K562 (cell line): Measurements from ENCODE around the gene AS3MT. TPM values are rescaled to one million over a fixed set of nuclear protein-coding genes. Genes with fewer than 3 reads are reported as not detected.

ENCODE experiments used
- ELF2 ChIP-seq: fragments of 250-450 bp; sonication (Bioruptor Pico); IDR thresholded peaks from 2 replicates; pipeline ENCODE4 v1.5.0; 2021; ENCODE audit warnings: mild to moderate bottlenecking
- GTF2E2 ChIP-seq: fragments of 200-800 bp; sonication (Bioruptor generic); IDR thresholded peaks from 2 replicates; pipeline ENCODE4 v1.6.1; 2016; ENCODE audit warnings: missing genetic modification characterization, missing compliant biosample characterization
- HMG20A ChIP-seq: fragments of 450-650 bp; formaldehyde crosslinking; conservative IDR thresholded peaks from 2 replicates; pipeline ENCODE4 v1.4.0; 2020; ENCODE audit warnings: mild to moderate bottlenecking, mixed read lengths
- KLF16 ChIP-seq: IDR thresholded peaks from 2 replicates; pipeline ENCODE4 v1.6.1; 2016; ENCODE audit warnings: antibody characterized with exemption
- MYNN ChIP-seq, 2 experiments: sonication (generic); formaldehyde crosslinking in 1 of 2; IDR thresholded peaks; 2 replicates each; pipeline versions ENCODE4 v1.5.0 to v1.6.1; 2016 to 2020; ENCODE audit warnings: antibody characterized with exemption in 1 of 2, missing genetic modification reagents in 1 of 2
- SMAD4 ChIP-seq: fragments of 250-450 bp; sonication (Bioruptor Pico); conservative IDR thresholded peaks from 2 replicates; pipeline ENCODE4 v1.8.0; 2021; ENCODE audit warnings: inconsistent platforms, mild to moderate bottlenecking, moderate library complexity
- polyA plus RNA-seq, 8 experiments: library from polyadenylated mRNA; depleted of rRNA in 4 of 8; stranded (reverse) in 5 of 8; unstranded in 3 of 8; fragments of >200 nt; fragmentation: Nextera tagmentation in 2 of 8; fragmentation: Illumina TruSeq in 1 of 8; extraction: Ambion mirVana in 2 of 8; extraction: Trizol in 1 of 8; gene quantifications; 2 replicates each; pipeline versions ENCODE4 v1.2.1 to v1.2.3, GENCODE V29; 2011 to 2014; ENCODE audit warnings: inconsistent platforms in 1 of 8, missing spikeins in 1 of 8
- small RNA-seq: library from RNA; depleted of rRNA; stranded (forward); fragments of <200 nt; gene quantifications from one replicate; pipeline ENCODE3, GENCODE V24; 2014
- total RNA-seq, 7 experiments: library from RNA; depleted of rRNA in 6 of 7; stranded (reverse); fragments of >200 nt in 6 of 7; fragmentation: Illumina TruSeq in 2 of 7; extraction: Trizol in 2 of 7; gene quantifications; 2 replicates each; pipeline versions ENCODE4 v1.2.1 to v1.2.3, GENCODE V29; 2011 to 2021; ENCODE audit warnings: low replicate concordance in 1 of 7

The AS3MT gene
- total and polyA plus RNA-seq, 9 of the 15 experiments (the other 6 are each of a cell fraction or from before 2014, with no cell fraction given) = 0.04 to 0.33 (median 0.19) TPM; not detected in 2

GRCh38 chr10:102951316-102951715 lies 82.0 kb downstream of the AS3MT start (continued):
- no peak for TF ChIP-seq HMG20A (CRISPR knock-in tag)
- no peak for TF ChIP-seq KLF16
- no peak for TF ChIP-seq SMAD4 (CRISPR knock-in tag)
- no peak for TF ChIP-seq MYNN (IDR thresholded peaks at IDR 0.05)
- TF ChIP-seq MYNN (CRISPR knock-in tag; IDR thresholded peaks at IDR 0.05) = no peak
- TF ChIP-seq GTF2E2 = no peak
- TF ChIP-seq ELF2 (CRISPR knock-in tag) = no peak

Small RNA genes within 50 kb of the gene (small RNA-seq; reads per million reads assigned to genes)
- not detected for gene AS3MT
- not detected for gene RF00026

Other genes with a start within 250 kb of the AS3MT start
- 13.4 and 14.1 TPM in 2 replicates for gene TRIM8, start 225.0 kb upstream of the AS3MT start, total RNA-seq (2014; rRNA removed)
- 7.3 and 7.5 TPM in 2 replicates for gene TRIM8, start 225.0 kb upstream of the AS3MT start, total RNA-seq (2014; rRNA removed; fragmentation: Illumina TruSeq; extraction: Trizol)
- gene TRIM8, start 225.0 kb upstream of the AS3MT start, total RNA-seq (2015; rRNA removed; fragmentation: Illumina TruSeq; extraction: Trizol) = 8.9 and 9.7 TPM in 2 replicates
- 26.0 and 27.2 TPM in 2 replicates for gene TRIM8, start 225.0 kb upstream of the AS3MT start, total RNA-seq (2021)
- gene TRIM8, start 225.0 kb upstream of the AS3MT start, polyA plus RNA-seq (2011; rRNA removed) = 9.1 and 11.2 TPM in 2 replicates
- 11.3 and 21.4 TPM in 2 replicates for gene TRIM8, start 225.0 kb upstream of the AS3MT start, polyA plus RNA-seq (2014; fragmentation: Illumina TruSeq; extraction: Trizol)
- gene TRIM8, start 225.0 kb upstream of the AS3MT start, polyA plus RNA-seq (2014; fragmentation: Nextera tagmentation; extraction: Ambion mirVana) = 1 to 10 TPM; 1.7 to 3.2 TPM
- 12.6 and 20.4 TPM in 2 replicates for gene TRIM8, start 225.0 kb upstream of the AS3MT start, polyA plus RNA-seq (2014; rRNA removed)
- gene ARL3, start 155.1 kb upstream of the AS3MT start, total RNA-seq (2014; rRNA removed) = 2.7 and 2.9 TPM in 2 replicates
- gene ARL3, start 155.1 kb upstream of the AS3MT start, total RNA-seq (2014; rRNA removed; fragmentation: Illumina TruSeq; extraction: Trizol) = 3.5 and 3.8 TPM in 2 replicates
- gene ARL3, start 155.1 kb upstream of the AS3MT start, total RNA-seq (2015; rRNA removed; fragmentation: Illumina TruSeq; extraction: Trizol) = 2.9 and 3.2 TPM in 2 replicates
- gene ARL3, start 155.1 kb upstream of the AS3MT start, total RNA-seq (2021) = 4.2 and 4.6 TPM in 2 replicates
- 4.8 and 5.5 TPM in 2 replicates for gene ARL3, start 155.1 kb upstream of the AS3MT start, polyA plus RNA-seq (2011; rRNA removed)
- 4.2 and 5.5 TPM in 2 replicates for gene ARL3, start 155.1 kb upstream of the AS3MT start, polyA plus RNA-seq (2014; fragmentation: Illumina TruSeq; extraction: Trizol)
- gene ARL3, start 155.1 kb upstream of the AS3MT start, polyA plus RNA-seq (2014; fragmentation: Nextera tagmentation; extraction: Ambion mirVana) = 1 to 10 TPM; 8.2 to 8.9 TPM
- 5.1 and 5.2 TPM in 2 replicates for gene ARL3, start 155.1 kb upstream of the AS3MT start, polyA plus RNA-seq (2014; rRNA removed)
- gene SFXN2, start 154.8 kb upstream of the AS3MT start, total RNA-seq (2014; rRNA removed) = 7.3 and 11.4 TPM in 2 replicates
- 17.1 and 22.5 TPM in 2 replicates for gene SFXN2, start 154.8 kb upstream of the AS3MT start, total RNA-seq (2014; rRNA removed; fragmentation: Illumina TruSeq; extraction: Trizol)
- 14.6 and 15.7 TPM in 2 replicates for gene SFXN2, start 154.8 kb upstream of the AS3MT start, total RNA-seq (2015; rRNA removed; fragmentation: Illumina TruSeq; extraction: Trizol)
- 20.6 and 23.8 TPM in 2 replicates for gene SFXN2, start 154.8 kb upstream of the AS3MT start, total RNA-seq (2021)
- 10.7 and 14.5 TPM in 2 replicates for gene SFXN2, start 154.8 kb upstream of the AS3MT start, polyA plus RNA-seq (2011; rRNA removed)
- 23.7 and 24.1 TPM in 2 replicates for gene SFXN2, start 154.8 kb upstream of the AS3MT start, polyA plus RNA-seq (2014; fragmentation: Illumina TruSeq; extraction: Trizol)
- gene SFXN2, start 154.8 kb upstream of the AS3MT start, polyA plus RNA-seq (2014; fragmentation: Nextera tagmentation; extraction: Ambion mirVana) = 10 to 100 TPM; 12.0 to 20.4 TPM
- 13.9 and 23.3 TPM in 2 replicates for gene SFXN2, start 154.8 kb upstream of the AS3MT start, polyA plus RNA-seq (2014; rRNA removed)
- 11.4 and 15.0 TPM in 2 replicates for gene WBP1L, start 125.5 kb upstream of the AS3MT start, total RNA-seq (2014; rRNA removed)
- gene WBP1L, start 125.5 kb upstream of the AS3MT start, total RNA-seq (2014; rRNA removed; fragmentation: Illumina TruSeq; extraction: Trizol) = 6.6 and 6.7 TPM in 2 replicates
- gene WBP1L, start 125.5 kb upstream of the AS3MT start, total RNA-seq (2015; rRNA removed; fragmentation: Illumina TruSeq; extraction: Trizol) = 8.7 and 9.1 TPM in 2 replicates
- 11.8 and 14.4 TPM in 2 replicates for gene WBP1L, start 125.5 kb upstream of the AS3MT start, total RNA-seq (2021)
- gene WBP1L, start 125.5 kb upstream of the AS3MT start, polyA plus RNA-seq (2011; rRNA removed) = 11.6 and 12.1 TPM in 2 replicates
- gene WBP1L, start 125.5 kb upstream of the AS3MT start, polyA plus RNA-seq (2014; fragmentation: Illumina TruSeq; extraction: Trizol) = 11.5 and 12.3 TPM in 2 replicates
- 1 to 10 TPM; 3.2 to 5.3 TPM for gene WBP1L, start 125.5 kb upstream of the AS3MT start, polyA plus RNA-seq (2014; fragmentation: Nextera tagmentation; extraction: Ambion mirVana)
- gene WBP1L, start 125.5 kb upstream of the AS3MT start, polyA plus RNA-seq (2014; rRNA removed) = 10.7 and 11.3 TPM in 2 replicates
- gene CYP17A1, start 32.1 kb upstream of the AS3MT start, total RNA-seq (2014; rRNA removed) = not detected in 2 replicates
- gene CYP17A1, start 32.1 kb upstream of the AS3MT start, total RNA-seq (2014; rRNA removed; fragmentation: Illumina TruSeq; extraction: Trizol) = not detected in 2 replicates
- not detected in 2 replicates for gene CYP17A1, start 32.1 kb upstream of the AS3MT start, total RNA-seq (2015; rRNA removed; fragmentation: Illumina TruSeq; extraction: Trizol)
- 2.3 TPM in 2 replicates for gene CYP17A1, start 32.1 kb upstream of the AS3MT start, total RNA-seq (2021)
- not detected in 2 replicates for gene CYP17A1, start 32.1 kb upstream of the AS3MT start, polyA plus RNA-seq (2011; rRNA removed)
- not detected in 2 replicates for gene CYP17A1, start 32.1 kb upstream of the AS3MT start, polyA plus RNA-seq (2014; fragmentation: Illumina TruSeq; extraction: Trizol)
- not detected for gene CYP17A1, start 32.1 kb upstream of the AS3MT start, polyA plus RNA-seq (2014; fragmentation: Nextera tagmentation; extraction: Ambion mirVana)
- gene CYP17A1, start 32.1 kb upstream of the AS3MT start, polyA plus RNA-seq (2014; rRNA removed) = not detected in 2 replicates
- 6.5 TPM in 2 replicates for gene BORCS7, start 15.2 kb upstream of the AS3MT start, total RNA-seq (2014; rRNA removed)
- gene BORCS7, start 15.2 kb upstream of the AS3MT start, total RNA-seq (2014; rRNA removed; fragmentation: Illumina TruSeq; extraction: Trizol) = 11.8 and 12.1 TPM in 2 replicates
- gene BORCS7, start 15.2 kb upstream of the AS3MT start, total RNA-seq (2015; rRNA removed; fragmentation: Illumina TruSeq; extraction: Trizol) = 8.3 and 12.1 TPM in 2 replicates
- gene BORCS7, start 15.2 kb upstream of the AS3MT start, total RNA-seq (2021) = 5.1 and 5.9 TPM in 2 replicates
- gene BORCS7, start 15.2 kb upstream of the AS3MT start, polyA plus RNA-seq (2011; rRNA removed) = 12.8 and 14.5 TPM in 2 replicates
- gene BORCS7, start 15.2 kb upstream of the AS3MT start, polyA plus RNA-seq (2014; fragmentation: Illumina TruSeq; extraction: Trizol) = 8.2 and 8.4 TPM in 2 replicates
- 10 to 100 TPM; 14.0 to 17.0 TPM for gene BORCS7, start 15.2 kb upstream of the AS3MT start, polyA plus RNA-seq (2014; fragmentation: Nextera tagmentation; extraction: Ambion mirVana)
- 12.9 and 14.0 TPM in 2 replicates for gene BORCS7, start 15.2 kb upstream of the AS3MT start, polyA plus RNA-seq (2014; rRNA removed)
- gene CNNM2, start 48.8 kb downstream of the AS3MT start, total RNA-seq (2014; rRNA removed) = 4.0 and 5.9 TPM in 2 replicates
- gene CNNM2, start 48.8 kb downstream of the AS3MT start, total RNA-seq (2014; rRNA removed; fragmentation: Illumina TruSeq; extraction: Trizol) = 1.2 and 1.4 TPM in 2 replicates
- 1.2 and 1.5 TPM in 2 replicates for gene CNNM2, start 48.8 kb downstream of the AS3MT start, total RNA-seq (2015; rRNA removed; fragmentation: Illumina TruSeq; extraction: Trizol)
- 5.0 and 5.7 TPM in 2 replicates for gene CNNM2, start 48.8 kb downstream of the AS3MT start, total RNA-seq (2021)
- 1.3 and 1.7 TPM in 2 replicates for gene CNNM2, start 48.8 kb downstream of the AS3MT start, polyA plus RNA-seq (2011; rRNA removed)
- 2.1 and 2.7 TPM in 2 replicates for gene CNNM2, start 48.8 kb downstream of the AS3MT start, polyA plus RNA-seq (2014; fragmentation: Illumina TruSeq; extraction: Trizol)
- under 1 TPM; 0.21 to 0.23 TPM for gene CNNM2, start 48.8 kb downstream of the AS3MT start, polyA plus RNA-seq (2014; fragmentation: Nextera tagmentation; extraction: Ambion mirVana)
- gene CNNM2, start 48.8 kb downstream of the AS3MT start, polyA plus RNA-seq (2014; rRNA removed) = 0.93 and 2.2 TPM in 2 replicates